ENCODE measurements around the gene TLCD2. TPM values are rescaled to one million over a fixed set of nuclear protein-coding genes. Genes with fewer than 3 reads are reported as not detected.

TLCD2 gene
- total and polyA plus RNA-seq, 2 of the 13 experiments (the other 11 are each of a cell fraction or from before 2014, with no cell fraction given): 0.90 to 1.1 TPM

GRCh38 chr17:1684378-1685189 is 25.6 kb downstream of the TLCD2 start, which contains the start of gene PRPF8 (continued):
- no peak for TF ChIP-seq ATF6 (CRISPR knock-in tag; conservative IDR thresholded peaks at IDR 0.05)
- TF ChIP-seq, protein P1, sequence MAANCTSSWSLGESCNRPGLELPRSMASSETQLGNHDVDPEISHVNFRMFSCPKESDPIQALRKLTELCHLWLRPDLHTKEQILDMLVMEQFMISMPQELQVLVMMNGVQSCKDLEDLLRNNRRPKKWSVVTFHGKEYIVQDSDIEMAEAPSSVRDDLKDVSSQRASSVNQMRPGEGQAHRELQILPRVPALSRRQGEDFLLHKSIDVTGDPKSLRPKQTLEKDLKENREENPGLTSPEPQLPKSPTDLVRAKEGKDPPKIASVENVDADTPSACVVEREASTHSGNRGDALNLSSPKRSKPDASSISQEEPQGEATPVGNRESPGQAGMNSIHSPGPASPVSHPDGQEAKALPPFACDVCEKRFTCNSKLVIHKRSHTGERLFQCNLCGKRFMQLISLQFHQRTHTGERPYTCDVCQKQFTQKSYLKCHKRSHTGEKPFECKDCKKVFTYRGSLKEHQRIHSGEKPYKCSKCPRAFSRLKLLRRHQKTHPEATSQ (CRISPR knock-in tag; IDR thresholded peaks at IDR 0.05; ENCODE audit: borderline replicate concordance): no peak
- TF ChIP-seq, protein P2, sequence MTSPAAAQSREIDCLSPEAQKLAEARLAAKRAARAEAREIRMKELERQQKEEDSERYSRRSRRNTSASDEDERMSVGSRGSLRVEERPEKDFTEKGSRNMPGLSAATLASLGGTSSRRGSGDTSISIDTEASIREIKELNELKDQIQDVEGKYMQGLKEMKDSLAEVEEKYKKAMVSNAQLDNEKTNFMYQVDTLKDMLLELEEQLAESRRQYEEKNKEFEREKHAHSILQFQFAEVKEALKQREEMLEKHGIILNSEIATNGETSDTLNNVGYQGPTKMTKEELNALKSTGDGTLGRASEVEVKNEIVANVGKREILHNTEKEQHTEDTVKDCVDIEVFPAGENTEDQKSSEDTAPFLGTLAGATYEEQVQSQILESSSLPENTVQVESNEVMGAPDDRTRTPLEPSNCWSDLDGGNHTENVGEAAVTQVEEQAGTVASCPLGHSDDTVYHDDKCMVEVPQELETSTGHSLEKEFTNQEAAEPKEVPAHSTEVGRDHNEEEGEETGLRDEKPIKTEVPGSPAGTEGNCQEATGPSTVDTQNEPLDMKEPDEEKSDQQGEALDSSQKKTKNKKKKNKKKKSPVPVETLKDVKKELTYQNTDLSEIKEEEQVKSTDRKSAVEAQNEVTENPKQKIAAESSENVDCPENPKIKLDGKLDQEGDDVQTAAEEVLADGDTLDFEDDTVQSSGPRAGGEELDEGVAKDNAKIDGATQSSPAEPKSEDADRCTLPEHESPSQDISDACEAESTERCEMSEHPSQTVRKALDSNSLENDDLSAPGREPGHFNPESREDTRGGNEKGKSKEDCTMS (CRISPR knock-in tag; conservative IDR thresholded peaks at IDR 0.05): no peak
- TF ChIP-seq ZNF225 (CRISPR knock-in tag; IDR thresholded peaks at IDR 0.05): 0 out of 2 replicates have a peak, but pooled peaks have one; percentile 16
- TF ChIP-seq ARID2 (CRISPR knock-in tag; IDR thresholded peaks at IDR 0.05; ENCODE audit: borderline replicate concordance): no peak
- no peak for TF ChIP-seq SP140L (CRISPR knock-in tag; IDR thresholded peaks at IDR 0.05; ENCODE audit: borderline replicate concordance)
- peak; percentile 90 for TF ChIP-seq SRSF1 (optimal IDR thresholded peaks at IDR 0.05; ENCODE audit: low read depth, low read length)
- no peak for TF ChIP-seq KAT2B (IDR thresholded peaks at IDR 0.05; ENCODE audit: borderline replicate concordance, low read depth, low read length)
- TF ChIP-seq MIER2 (CRISPR knock-in tag; IDR thresholded peaks at IDR 0.05): no peak
- peak; percentile 83 for TF ChIP-seq DR1 (CRISPR knock-in tag; IDR thresholded peaks at IDR 0.05)
- TF ChIP-seq ZNF691 (CRISPR knock-in tag; IDR thresholded peaks at IDR 0.05; ENCODE audit: borderline replicate concordance, low read depth): peak; percentile 68; the same call in 1 of the 2 replicates
- TF ChIP-seq PPARG (CRISPR knock-in tag; conservative IDR thresholded peaks at IDR 0.05): no peak
- TF ChIP-seq ZNF724P (CRISPR knock-in tag; IDR thresholded peaks at IDR 0.05; ENCODE audit: borderline replicate concordance): no peak
- no peak for TF ChIP-seq ZNF607 (CRISPR knock-in tag; IDR thresholded peaks at IDR 0.05; ENCODE audit: borderline replicate concordance)
- TF ChIP-seq FOSL2 (CRISPR knock-in tag; IDR thresholded peaks at IDR 0.05): peak; percentile 38
- TF ChIP-seq ZNF446 (CRISPR knock-in tag; IDR thresholded peaks at IDR 0.05): 0 out of 2 replicates have a peak, but pooled peaks have one; percentile 42
- TF ChIP-seq ZNF781 (CRISPR knock-in tag; IDR thresholded peaks at IDR 0.05; ENCODE audit: borderline replicate concordance, not compliant biosample characterization): peak; percentile 54
- TF ChIP-seq HCFC1 (IDR thresholded peaks at IDR 0.05; ENCODE audit: low read depth, low read length): no peak
- no peak for TF ChIP-seq ZNF780A (CRISPR knock-in tag; IDR thresholded peaks at IDR 0.05)
- TF ChIP-seq GABPA (IDR thresholded peaks at IDR 0.05; ENCODE audit: low read depth, low read length): peak; percentile 81
- peak; percentile 94 for TF ChIP-seq GABPA (CRISPR knock-in tag; IDR thresholded peaks at IDR 0.05; ENCODE audit: low read depth)
- TF ChIP-seq ZNF263 (CRISPR knock-in tag; IDR thresholded peaks at IDR 0.05): no peak
- no peak; the same call in 1 of the 2 replicates for TF ChIP-seq TBX2 (CRISPR knock-in tag; IDR thresholded peaks at IDR 0.05; ENCODE audit: borderline replicate concordance)
- TF ChIP-seq KDM1A (CRISPR knock-in tag; IDR thresholded peaks at IDR 0.05): no peak

All from HepG2 (cell line).